ENCODE results near the gene MIA2.

- TF ChIP-seq, protein P1, sequence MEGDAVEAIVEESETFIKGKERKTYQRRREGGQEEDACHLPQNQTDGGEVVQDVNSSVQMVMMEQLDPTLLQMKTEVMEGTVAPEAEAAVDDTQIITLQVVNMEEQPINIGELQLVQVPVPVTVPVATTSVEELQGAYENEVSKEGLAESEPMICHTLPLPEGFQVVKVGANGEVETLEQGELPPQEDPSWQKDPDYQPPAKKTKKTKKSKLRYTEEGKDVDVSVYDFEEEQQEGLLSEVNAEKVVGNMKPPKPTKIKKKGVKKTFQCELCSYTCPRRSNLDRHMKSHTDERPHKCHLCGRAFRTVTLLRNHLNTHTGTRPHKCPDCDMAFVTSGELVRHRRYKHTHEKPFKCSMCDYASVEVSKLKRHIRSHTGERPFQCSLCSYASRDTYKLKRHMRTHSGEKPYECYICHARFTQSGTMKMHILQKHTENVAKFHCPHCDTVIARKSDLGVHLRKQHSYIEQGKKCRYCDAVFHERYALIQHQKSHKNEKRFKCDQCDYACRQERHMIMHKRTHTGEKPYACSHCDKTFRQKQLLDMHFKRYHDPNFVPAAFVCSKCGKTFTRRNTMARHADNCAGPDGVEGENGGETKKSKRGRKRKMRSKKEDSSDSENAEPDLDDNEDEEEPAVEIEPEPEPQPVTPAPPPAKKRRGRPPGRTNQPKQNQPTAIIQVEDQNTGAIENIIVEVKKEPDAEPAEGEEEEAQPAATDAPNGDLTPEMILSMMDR (IDR thresholded peaks at IDR 0.05), result no peak
- no peak for TF ChIP-seq POLR2AphosphoS5 (IDR thresholded peaks at IDR 0.05)
These were observed 7.9 kb downstream of the MIA2 start for GRCh38 chr14:39241637-39242036.
